GM18873 (cell line): Measurements from ENCODE around the gene URB1.
"Not testable (repeated sequence)": the region's sequence is repeated elsewhere in the genome, so short reads cannot be mapped to it uniquely, and the experiment has no call there.

Experiments
- ATAC-seq: cut with Tn5 transposase; IDR thresholded peaks from one replicate; pipeline ENCODE4 v1.9.1; 2021; ENCODE audit warnings: mild to moderate bottlenecking, moderate library complexity, moderate number of reproducible peaks; ENCODE audit not compliant: unreplicated experiment, low FRiP score

URB1 gene

GRCh38 chr21:32411350-32412161, 18.7 kb upstream of the URB1 start:
- no peak for ATAC-seq

DNA sequence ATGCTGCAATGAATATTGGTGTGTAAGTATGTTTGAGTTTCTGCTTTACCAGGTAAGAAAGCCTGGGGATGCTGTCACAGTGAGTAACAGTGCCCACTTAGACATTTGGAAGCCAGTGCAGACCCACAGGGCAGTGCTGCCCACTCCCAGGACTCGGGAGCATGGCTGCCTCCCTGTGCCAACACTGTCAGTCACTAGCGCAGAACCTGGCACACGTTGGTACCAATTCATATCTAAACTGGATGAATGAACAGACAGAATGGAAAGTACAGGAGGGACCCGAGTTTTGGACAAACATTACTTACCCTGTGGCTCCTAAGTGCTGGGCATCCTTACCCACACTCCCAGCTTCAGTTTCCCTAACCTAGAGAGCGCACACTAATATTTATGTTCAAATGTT, 18.1 kb upstream of the URB1 start:
- ATAC-seq = no peak

DNA sequence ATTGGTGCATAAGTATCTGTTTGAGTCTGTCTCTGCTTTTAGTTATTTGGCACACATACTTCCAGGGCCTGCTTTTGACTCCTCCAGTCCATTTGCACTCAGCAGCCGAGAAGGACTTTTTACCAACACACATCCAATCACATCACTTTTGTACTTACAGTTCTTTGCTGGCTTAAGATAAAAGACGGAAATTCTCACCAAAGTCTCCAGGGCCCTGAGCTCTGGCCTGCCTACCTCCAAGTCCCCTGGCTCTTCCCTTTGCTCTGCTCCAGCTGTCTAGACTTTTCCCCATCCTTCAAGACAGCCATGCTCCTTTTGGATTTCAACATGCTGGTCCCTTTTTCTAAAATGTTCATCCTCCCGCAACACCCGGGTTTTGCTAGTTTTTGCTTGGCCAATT, 17.5 kb upstream of the URB1 start:
- ATAC-seq = no peak

- ATAC-seq = no peak
Observed at GRCh38 chr21:32406405-32406804, 13.6 kb upstream of the URB1 start.

- no peak for ATAC-seq
Observed at GRCh38 chr21:32403201-32403777, 10.5 kb upstream of the URB1 start.

GRCh38 chr21:32393677-32394001, 827 bp upstream of the URB1 start:
- no peak for ATAC-seq

GRCh38 chr21:32392299-32392879, 423 bp downstream of the URB1 start:
- peak; percentile 40 for ATAC-seq

DNA sequence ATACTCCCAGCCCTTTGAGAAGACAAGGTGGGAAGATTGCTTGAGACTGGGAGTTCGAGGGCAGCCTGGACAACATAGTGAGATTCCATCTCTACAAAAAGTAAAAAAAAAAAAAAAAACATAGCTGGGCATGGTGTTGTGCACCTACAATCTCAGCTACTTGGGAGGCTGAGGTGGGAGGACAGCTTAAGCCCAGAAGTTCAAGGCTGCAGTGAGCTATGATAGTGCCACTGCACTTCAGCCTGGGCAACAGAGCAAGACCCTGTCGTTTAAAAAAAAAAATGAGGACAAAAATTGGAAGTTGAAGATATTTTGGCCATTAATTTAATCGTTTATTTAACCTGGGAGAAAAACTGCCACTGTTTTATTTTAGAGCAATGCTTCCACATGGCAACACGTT, 1.1 kb downstream of the URB1 start:
- no peak for ATAC-seq

- ATAC-seq = not testable (repeated sequence)
Observed at GRCh38 chr21:32390537-32391224, 2.1 kb downstream of the URB1 start.

DNA sequence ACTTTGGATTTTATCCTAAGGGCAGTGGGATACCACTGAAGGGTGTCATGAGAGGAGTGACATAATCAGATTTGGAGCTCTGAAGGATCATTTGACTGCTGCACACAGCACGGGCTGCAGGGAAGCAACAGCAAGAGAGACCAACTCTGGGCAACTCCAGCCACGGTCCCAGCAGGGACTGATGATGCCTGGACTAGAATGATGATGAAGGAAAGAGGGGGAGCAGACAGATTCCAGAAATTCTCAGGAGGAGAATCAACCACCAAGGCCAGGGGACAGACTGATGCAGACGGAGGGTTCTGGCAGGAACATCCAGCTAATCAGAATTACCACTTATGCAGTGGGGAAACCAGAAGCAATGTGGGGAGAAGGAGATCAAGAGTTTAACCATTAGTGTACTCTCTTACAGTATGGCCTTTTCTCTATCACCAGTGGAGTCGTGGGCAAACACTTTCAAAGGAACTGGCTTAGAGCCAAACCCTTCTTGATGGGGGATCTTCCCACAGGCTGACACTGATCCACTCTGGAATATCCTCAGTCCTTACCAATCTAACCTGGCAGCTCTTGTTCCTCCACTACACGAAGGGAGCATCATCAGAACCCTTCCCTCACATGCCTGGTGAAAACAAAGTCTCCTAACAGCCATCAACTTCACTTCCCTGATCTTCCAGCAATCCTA, 3.3 kb downstream of the URB1 start:
- no peak for ATAC-seq

GRCh38 chr21:32388306-32388705, 4.5 kb downstream of the URB1 start:
- no peak for ATAC-seq

- ATAC-seq = no peak
Observed at GRCh38 chr21:32387151-32387550, 5.7 kb downstream of the URB1 start.

GRCh38 chr21:32386195-32386870, 6.5 kb downstream of the URB1 start:
- ATAC-seq = no peak

DNA sequence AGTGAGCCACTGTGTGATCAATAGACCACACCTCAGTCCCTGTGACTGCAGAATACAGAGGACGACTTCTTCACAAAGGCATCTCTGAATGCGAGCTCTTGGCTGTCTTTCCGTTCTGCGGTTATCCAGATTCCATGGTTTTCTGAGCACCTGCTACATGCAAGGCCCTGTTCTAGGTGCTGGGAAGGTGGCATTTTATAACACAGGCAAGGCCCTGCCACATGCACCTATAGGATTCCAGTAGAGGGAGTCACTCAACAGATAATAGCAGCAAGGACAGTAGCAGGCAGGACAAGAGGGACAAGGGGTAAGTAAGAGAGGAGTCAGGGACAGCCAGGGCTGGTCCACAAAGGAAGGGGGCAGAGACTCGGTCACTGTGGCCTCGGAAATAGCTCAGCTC, 9.0 kb downstream of the URB1 start:
- ATAC-seq = no peak

- no peak for ATAC-seq
Observed at GRCh38 chr21:32382108-32382644, 10.6 kb downstream of the URB1 start.

GRCh38 chr21:32381571-32381970, 11.2 kb downstream of the URB1 start:
- no peak for ATAC-seq

- ATAC-seq = no peak
Observed at GRCh38 chr21:32380940-32381339, 11.9 kb downstream of the URB1 start.

GRCh38 chr21:32378956-32379355, 13.9 kb downstream of the URB1 start:
- ATAC-seq = no peak

DNA sequence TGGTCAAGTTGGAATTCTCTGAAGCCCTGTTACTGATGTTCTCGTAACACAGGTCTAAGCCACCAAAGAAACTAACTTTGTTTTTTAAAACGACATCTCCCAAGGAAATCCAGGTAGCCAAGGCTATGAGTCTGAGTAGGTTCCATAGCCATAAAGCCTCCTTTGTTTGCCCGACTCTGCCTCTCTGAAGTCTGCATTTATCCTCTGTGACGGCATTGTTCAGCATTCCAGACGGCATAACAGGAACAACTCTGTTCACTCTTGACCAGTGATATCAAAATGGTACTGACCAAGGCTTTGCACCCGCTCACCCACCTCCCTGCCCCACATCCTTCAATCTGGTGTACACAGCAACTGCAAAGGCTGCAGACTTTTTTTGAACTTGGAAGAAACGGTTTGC, 14.8 kb downstream of the URB1 start:
- ATAC-seq = no peak

- no peak for ATAC-seq
Observed at GRCh38 chr21:32377506-32377905, 15.3 kb downstream of the URB1 start.
